ENCODE measurements around the gene ZAR1L. TPM values are rescaled to one million over a fixed set of nuclear protein-coding genes. Genes with fewer than 3 reads are reported as not detected.

The ZAR1L gene
- total and polyA plus RNA-seq, 8 donors = not detected

DNA sequence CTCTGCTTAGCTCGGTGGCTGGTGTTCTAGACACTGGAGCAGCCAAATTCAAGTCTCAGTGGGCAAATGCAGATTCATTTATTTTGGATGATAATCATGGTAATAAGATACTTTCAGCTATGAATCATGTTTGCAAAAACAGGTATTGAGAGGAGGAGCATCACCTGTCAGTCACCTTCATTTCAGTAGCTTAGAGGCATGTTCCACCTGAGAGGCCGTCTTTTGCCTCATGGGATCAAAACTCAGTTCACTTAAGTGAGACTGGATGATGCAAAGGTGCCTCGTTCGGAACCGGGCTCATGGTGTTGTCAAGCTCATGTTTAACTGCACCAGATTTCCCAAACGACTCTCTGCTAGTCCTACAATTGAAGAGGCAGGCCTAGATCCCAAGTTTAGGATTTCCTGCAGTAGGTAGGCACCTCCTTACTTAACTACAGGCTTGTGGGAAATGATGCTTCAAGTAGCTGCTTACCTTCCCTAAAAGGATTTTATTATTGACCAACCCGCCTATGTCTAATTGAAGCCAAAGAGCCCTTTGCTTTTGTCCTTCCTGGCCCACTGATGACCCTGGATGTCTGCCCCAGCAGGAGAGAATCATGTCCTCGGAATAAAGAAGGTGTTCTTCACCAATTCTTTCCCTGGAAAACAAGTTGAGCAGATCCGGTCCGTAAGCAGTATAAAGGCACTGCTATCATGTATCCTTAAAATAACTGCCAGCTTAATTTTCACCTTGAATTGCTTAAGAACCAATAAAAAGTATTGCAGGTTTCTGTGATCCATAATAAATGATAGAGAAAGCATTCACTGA lies 60.0 kb downstream of the ZAR1L start:
- H3K27ac ChIP-seq = peak overlapping the region in 3 of 4 donors; percentile 9 to 80 (median 72)
- WGBS, 2 donors = 54 to 62% methylated on average over 10 of the region's 10 CpGs
- H3K4me3 ChIP-seq = no peak overlapping the region
- DNase-seq (no peak), FAIRE-seq (no peak), ATAC-seq (peak in 1 of 4 donors; percentile 13)
- no peaks in the 10 kb centered on the region for H3K9me3 ChIP-seq
- no peak for TF ChIP-seq CTCF (IDR thresholded peaks at IDR 0.05)
- H3K4me1 ChIP-seq = peaks cover 0 to 33% (median 21%) of the 10 kb centered on the region in 3 donors
- intact Hi-C loops (cut with DNase I) = no loop called here
- peaks cover 0 to 2% (median 0%) of the 10 kb centered on the region in 3 donors for H3K36me3 ChIP-seq
- no peaks in the 10 kb centered on the region for H3K27me3 ChIP-seq

- H3K4me1 ChIP-seq = peaks cover 0 to 33% (median 21%) of the 10 kb centered on the region in 3 donors
- H3K36me3 ChIP-seq = peaks cover 0 to 9% (median 0%) of the 10 kb centered on the region in 3 donors
- intact Hi-C loops (cut with DNase I) = no loop called here
- H3K9me3 ChIP-seq = no peaks in the 10 kb centered on the region
- DNase-seq (no peak), FAIRE-seq (no peak), ATAC-seq (peak in 3 of 4 donors; percentile 19 to 31 (median 24))
- H3K27me3 ChIP-seq = no peaks in the 10 kb centered on the region
- peak overlapping the region; percentile 9 to 80 (median 45) for H3K27ac ChIP-seq
- H3K4me3 ChIP-seq = peak overlapping the region in 2 of 4 donors; percentile 4 to 11
- WGBS, 2 donors = 18 to 23% methylated on average over 3 of the region's 3 CpGs
- TF ChIP-seq CTCF (IDR thresholded peaks at IDR 0.05) = no peak
Measured at GRCh38 chr13:32254416-32254815, 60.7 kb downstream of the ZAR1L start.

- no peaks in the 10 kb centered on the region for H3K27me3 ChIP-seq
- TF ChIP-seq CTCF (IDR thresholded peaks at IDR 0.05) = no peak
- H3K9me3 ChIP-seq = no peaks in the 10 kb centered on the region
- ATAC-seq (peak; percentile 86 to 92 (median 90)), DNase-seq (peak in 3 of 6 donors; percentile 43 to 77 (median 61)), FAIRE-seq (peak; percentile 54)
- WGBS, 2 donors = 20 to 25% methylated on average over 14 of the region's 14 CpGs
- H3K36me3 ChIP-seq = peaks cover 0 to 11% (median 0%) of the 10 kb centered on the region in 3 donors
- peaks cover 0 to 33% (median 21%) of the 10 kb centered on the region in 3 donors for H3K4me1 ChIP-seq
- H3K27ac ChIP-seq = peak overlapping the region; percentile 9 to 80 (median 45)
- intact Hi-C loops (cut with DNase I) = no loop called here
- peak overlapping the region in 2 of 4 donors; percentile 4 to 11 for H3K4me3 ChIP-seq
Measured at GRCh38 chr13:32253911-32254399, 61.2 kb downstream of the ZAR1L start.

Other genes with a start within 250 kb of the ZAR1L start
- 1 to 10 TPM in 3 of 6 donors, under 1 TPM in 3; 0.41 to 1.4 (median 0.96) TPM for gene BRCA2, start 145 bp upstream of the ZAR1L start, total RNA-seq
- gene BRCA2, start 145 bp upstream of the ZAR1L start, polyA plus RNA-seq = under 1 TPM; 0.07 to 0.19 TPM
- 10 to 100 TPM in 3 of 6 donors, 1 to 10 TPM in 3; 5.3 to 18.0 (median 9.4) TPM for gene N4BP2L1, start 112.8 kb upstream of the ZAR1L start, total RNA-seq
- gene N4BP2L1, start 112.8 kb upstream of the ZAR1L start, polyA plus RNA-seq = 10 to 100 TPM; 18.4 to 22.4 TPM
- 10 to 100 TPM; 31.5 to 78.8 (median 50.3) TPM for gene N4BP2L2, start 223.4 kb upstream of the ZAR1L start, total RNA-seq
- gene N4BP2L2, start 223.4 kb upstream of the ZAR1L start, polyA plus RNA-seq = 10 to 100 TPM; 34.9 to 79.9 TPM